Motor neuron (in vitro differentiated cells): ENCODE measurements around the gene SNCB. TPM values are rescaled to one million over a fixed set of nuclear protein-coding genes. Genes with fewer than 3 reads are reported as not detected.

Source experiments
- total RNA-seq, 8 experiments: library from RNA; unstranded; fragments of 300-600 nt; gene quantifications; 2 replicates each; pipeline versions ENCODE4 v1.2.3 to v1.2.4, GENCODE V29; 2022

Gene SNCB
- total RNA-seq, 8 experiments from 2014 or later, result 0.58 to 10.8 (median 3.9) TPM; not detected in 2

Other genes starting within 250 kb of the SNCB start
- 10 to 100 TPM; 14.6 to 95.0 (median 22.7) TPM for gene NOP16, start 241.9 kb downstream of the SNCB start, total RNA-seq
- 100 to 1,000 TPM in 7 of 8 experiments, 10 to 100 TPM in 1; 91.0 to 169 (median 125) TPM for gene HIGD2A, start 241.8 kb downstream of the SNCB start, total RNA-seq
- gene CLTB, start 214.0 kb downstream of the SNCB start, total RNA-seq, result 100 to 1,000 TPM in 2 of 8 experiments, 10 to 100 TPM in 6; 60.6 to 245 (median 89.7) TPM
- 10 to 100 TPM; 22.1 to 86.5 (median 44.7) TPM for gene FAF2, start 182.1 kb downstream of the SNCB start, total RNA-seq
- gene RNF44, start 93.1 kb downstream of the SNCB start, total RNA-seq, result 10 to 100 TPM; 16.6 to 66.4 (median 36.7) TPM
- gene CDHR2, start 81.2 kb downstream of the SNCB start, total RNA-seq, result under 1 TPM in 7 of 8 experiments, not detected in 1; 0.05 to 0.96 (median 0.60) TPM
- 10 to 100 TPM in 5 of 8 experiments, 1 to 10 TPM in 3; 1.1 to 39.6 (median 29.2) TPM for gene GPRIN1, start 20.4 kb downstream of the SNCB start, total RNA-seq
- 1 to 10 TPM in 2 of 8 experiments, under 1 TPM in 6; 0.31 to 1.3 (median 0.56) TPM for gene EIF4E1B, start 141 bp upstream of the SNCB start, total RNA-seq
- 10 to 100 TPM; 16.5 to 62.7 (median 25.1) TPM for gene TSPAN17, start 16.9 kb upstream of the SNCB start, total RNA-seq
- 1 to 10 TPM in 4 of 8 experiments, under 1 TPM in 4; 0.22 to 4.4 (median 0.92) TPM for gene UNC5A, start 180.0 kb upstream of the SNCB start, total RNA-seq